ENCODE results near the gene INHBB. TPM values are rescaled to one million over a fixed set of nuclear protein-coding genes. Genes with fewer than 3 reads are reported as not detected.
"Not testable (repeated sequence)": the region's sequence is repeated elsewhere in the genome, so short reads cannot be mapped to it uniquely, and the experiment has no call there.

The INHBB gene
- total RNA-seq, 2 donors from 2014 or later, result 2.8 to 19.4 TPM

- no peaks in the 10 kb centered on the region for H3K27me3 ChIP-seq (replicated peaks; ENCODE audit: insufficient read depth)
- H3K4me1 ChIP-seq (ENCODE audit: control insufficient read depth in 1 of 2, low read depth in 2 of 2), result peaks cover 1 to 3% of the 10 kb centered on the region in 2 donors
- no peak overlapping the region for H3K27ac ChIP-seq
- TF ChIP-seq, protein P1, sequence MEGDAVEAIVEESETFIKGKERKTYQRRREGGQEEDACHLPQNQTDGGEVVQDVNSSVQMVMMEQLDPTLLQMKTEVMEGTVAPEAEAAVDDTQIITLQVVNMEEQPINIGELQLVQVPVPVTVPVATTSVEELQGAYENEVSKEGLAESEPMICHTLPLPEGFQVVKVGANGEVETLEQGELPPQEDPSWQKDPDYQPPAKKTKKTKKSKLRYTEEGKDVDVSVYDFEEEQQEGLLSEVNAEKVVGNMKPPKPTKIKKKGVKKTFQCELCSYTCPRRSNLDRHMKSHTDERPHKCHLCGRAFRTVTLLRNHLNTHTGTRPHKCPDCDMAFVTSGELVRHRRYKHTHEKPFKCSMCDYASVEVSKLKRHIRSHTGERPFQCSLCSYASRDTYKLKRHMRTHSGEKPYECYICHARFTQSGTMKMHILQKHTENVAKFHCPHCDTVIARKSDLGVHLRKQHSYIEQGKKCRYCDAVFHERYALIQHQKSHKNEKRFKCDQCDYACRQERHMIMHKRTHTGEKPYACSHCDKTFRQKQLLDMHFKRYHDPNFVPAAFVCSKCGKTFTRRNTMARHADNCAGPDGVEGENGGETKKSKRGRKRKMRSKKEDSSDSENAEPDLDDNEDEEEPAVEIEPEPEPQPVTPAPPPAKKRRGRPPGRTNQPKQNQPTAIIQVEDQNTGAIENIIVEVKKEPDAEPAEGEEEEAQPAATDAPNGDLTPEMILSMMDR (IDR thresholded peaks at IDR 0.05), result no peak
- no peak overlapping the region for H3K4me3 ChIP-seq
- no peak for DNase-seq (ENCODE audit: low spot score)
- H3K9me3 ChIP-seq, result no peaks in the 10 kb centered on the region
- H3K36me3 ChIP-seq, result no peaks in the 10 kb centered on the region
- ATAC-seq (ENCODE audit: insufficient number of reproducible peaks, low FRiP score, low read depth), result no peak
Measured at GRCh38 chr2:120307482-120307881, 38.5 kb upstream of the INHBB start.

GRCh38 chr2:120308038-120308910, 37.7 kb upstream of the INHBB start:
- ATAC-seq (ENCODE audit: insufficient number of reproducible peaks, low FRiP score, low read depth), result no peak
- Histone ChIP-seq H3K27me3 (replicated peaks; ENCODE audit: insufficient read depth) (no peaks in the 10 kb centered on the region), H3K36me3 (no peaks in the 10 kb centered on the region), H3K4me3 (no peak overlapping the region), H3K27ac (no peak overlapping the region), H3K4me1 (ENCODE audit: control insufficient read depth in 1 of 2, low read depth in 2 of 2) (peaks cover 5 to 9% of the 10 kb centered on the region in 2 donors), H3K9me3 (no peaks in the 10 kb centered on the region)
- TF ChIP-seq, protein P1 (IDR thresholded peaks at IDR 0.05), result no peak
- DNase-seq (ENCODE audit: low spot score), result no peak

- Histone ChIP-seq H3K9me3 (no peaks in the 10 kb centered on the region), H3K27ac (no peak overlapping the region), H3K36me3 (no peaks in the 10 kb centered on the region), H3K27me3 (replicated peaks; ENCODE audit: insufficient read depth) (no peaks in the 10 kb centered on the region), H3K4me1 (ENCODE audit: control insufficient read depth in 1 of 2, low read depth in 2 of 2) (peaks cover 5 to 9% of the 10 kb centered on the region in 2 donors), H3K4me3 (no peak overlapping the region)
- TF ChIP-seq, protein P1 (IDR thresholded peaks at IDR 0.05), result no peak
- DNase-seq (ENCODE audit: low spot score), result no peak
- ATAC-seq (ENCODE audit: insufficient number of reproducible peaks, low FRiP score, low read depth), result no peak
Measured at GRCh38 chr2:120310136-120310535, 35.8 kb upstream of the INHBB start.

DNA sequence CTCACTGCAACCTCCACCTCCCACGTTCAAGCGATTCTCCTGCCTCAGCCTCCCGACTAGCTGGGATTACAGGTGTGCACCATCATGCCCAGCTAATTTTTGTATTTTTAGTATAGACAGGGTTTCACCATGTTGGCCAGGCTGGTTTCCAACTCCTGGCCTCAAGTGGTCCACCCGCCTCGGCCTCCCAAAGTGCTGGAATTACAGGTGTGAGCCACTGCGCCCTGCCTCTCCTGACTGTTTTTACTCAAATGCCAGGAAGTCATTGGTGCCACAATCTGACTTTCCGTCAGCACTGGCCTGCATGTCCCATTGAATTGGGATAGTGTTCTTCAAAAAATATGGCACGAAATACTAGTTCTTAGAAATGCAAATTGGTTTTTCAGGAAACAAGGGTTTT, 35.1 kb upstream of the INHBB start:
- H3K4me1 ChIP-seq (ENCODE audit: control insufficient read depth in 1 of 2, low read depth in 2 of 2); DNase-seq (ENCODE audit: low spot score); ATAC-seq (ENCODE audit: insufficient number of reproducible peaks, low FRiP score, low read depth): not testable (repeated sequence)

DNA sequence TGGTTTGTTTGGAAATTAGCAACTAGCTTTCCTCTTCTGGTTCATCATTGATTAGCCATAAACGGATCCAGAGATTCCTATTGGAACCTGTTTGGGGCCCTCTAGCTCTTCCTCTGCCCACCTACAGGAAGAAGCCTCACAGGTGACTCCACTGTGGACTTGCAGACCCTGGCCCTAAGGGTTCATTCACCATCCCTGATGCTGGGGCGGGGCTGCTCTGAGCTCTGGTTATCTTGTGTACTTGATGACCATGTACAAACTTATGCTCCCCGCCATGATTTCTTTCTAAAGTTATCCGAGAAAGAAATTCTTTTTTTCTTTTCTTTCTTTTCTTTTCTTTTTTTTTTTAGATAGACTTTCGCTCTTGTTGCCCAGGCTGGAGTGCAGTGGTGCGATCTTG, 33.9 kb upstream of the INHBB start:
- Histone ChIP-seq H3K4me1 (ENCODE audit: control insufficient read depth in 1 of 2, low read depth in 2 of 2) (peaks cover 5 to 9% of the 10 kb centered on the region in 2 donors), H3K4me3 (no peak overlapping the region), H3K27ac (no peak overlapping the region), H3K9me3 (no peaks in the 10 kb centered on the region), H3K27me3 (replicated peaks; ENCODE audit: insufficient read depth) (no peaks in the 10 kb centered on the region), H3K36me3 (no peaks in the 10 kb centered on the region)
- ATAC-seq (ENCODE audit: insufficient number of reproducible peaks, low FRiP score, low read depth) (no peak), DNase-seq (ENCODE audit: low spot score) (no peak)
- TF ChIP-seq, protein P1 (IDR thresholded peaks at IDR 0.05), result no peak

More for the DNA sequence above, 35.1 kb upstream of the INHBB start:
- not testable (repeated sequence) for H3K9me3 ChIP-seq; H3K27me3 ChIP-seq (replicated peaks; ENCODE audit: insufficient read depth); H3K36me3 ChIP-seq; H3K27ac ChIP-seq; H3K4me3 ChIP-seq

Data from thoracic aorta (tissue), 2 donors.